IPS-18a (cell line): Measurements from ENCODE around the gene ARHGAP30.
"Not testable (repeated sequence)": the region's sequence is repeated elsewhere in the genome, so short reads cannot be mapped to it uniquely, and the experiment has no call there.

ENCODE experiments used
- H3K27ac ChIP-seq: one replicate; pipeline ENCODE4 v1.5.1; 2013; ENCODE audit warnings: low read length
- H3K27me3 ChIP-seq: one replicate; pipeline ENCODE4 v1.6.1; 2013; ENCODE audit warnings: mild to moderate bottlenecking, low read length; ENCODE audit not compliant: control insufficient read depth, insufficient read depth
- H3K36me3 ChIP-seq: one replicate; pipeline ENCODE4 v1.6.1; 2013; ENCODE audit warnings: low read depth, low read length; ENCODE audit not compliant: control insufficient read depth
- H3K4me1 ChIP-seq: one replicate; pipeline ENCODE4 v1.6.1; 2013; ENCODE audit warnings: low read depth, low read length; ENCODE audit not compliant: control insufficient read depth
- H3K4me3 ChIP-seq: one replicate; pipeline ENCODE4 v1.5.1; 2013; ENCODE audit warnings: low read length
- H3K9ac ChIP-seq: one replicate; pipeline ENCODE4 v1.6.1; 2013; ENCODE audit warnings: mild to moderate bottlenecking, low read length, moderate library complexity
- H3K9me3 ChIP-seq: one replicate; pipeline ENCODE4 v1.6.1; 2013; ENCODE audit warnings: low read depth, low read length; ENCODE audit not compliant: control insufficient read depth

The ARHGAP30 gene

GRCh38 chr1:161069731-161070270, at the start of gene ARHGAP30:
Gene ARHGAP30, minus strand, starts transcription at chr1:161069891. Its CDS starts 267 bp downstream, at chr1:161069624.
- H3K9ac ChIP-seq = no peak within 1 kb of the TSS
- H3K4me1 ChIP-seq = no peaks in the 10 kb centered on the region
- H3K27ac ChIP-seq = no peak within 1 kb of the TSS
- no peaks in the 10 kb centered on the region for H3K36me3 ChIP-seq
- H3K27me3 ChIP-seq = no peaks in the 10 kb centered on the region
- H3K4me3 ChIP-seq = no peak within 1 kb of the TSS
- H3K9me3 ChIP-seq = no peaks in the 10 kb centered on the region

- Histone ChIP-seq H3K9me3 (no peaks in the 10 kb centered on the region), H3K27ac (peak within 1 kb of the TSS; percentile 6), H3K4me1 (peaks cover 11% of the 10 kb centered on the region), H3K4me3 (peak within 1 kb of the TSS; percentile 80), H3K36me3 (peaks cover 32% of the 10 kb centered on the region), H3K27me3 (no peaks in the 10 kb centered on the region), H3K9ac (peak within 1 kb of the TSS; percentile 54)
Measured at GRCh38 chr1:161117759-161118581, 48.3 kb upstream of the ARHGAP30 start, which contains the start of the genes NIT1 and PFDN2. Gene NIT1, plus strand, starts transcription at chr1:161118105. Its CDS starts 72 bp downstream, at chr1:161118177. Gene PFDN2, minus strand, starts transcription at chr1:161118037. Its CDS starts 11 bp downstream, at chr1:161118026.

GRCh38 chr1:161115961-161116360, 46.3 kb upstream of the ARHGAP30 start:
- Histone ChIP-seq H3K4me1 (peaks cover 11% of the 10 kb centered on the region), H3K36me3 (peaks cover 12% of the 10 kb centered on the region)
- not testable (repeated sequence) for H3K9ac ChIP-seq, H3K4me3 ChIP-seq, H3K27ac ChIP-seq, H3K27me3 ChIP-seq, H3K9me3 ChIP-seq

GRCh38 chr1:161115132-161115711, 45.5 kb upstream of the ARHGAP30 start:
- peaks cover 4% of the 10 kb centered on the region for H3K36me3 ChIP-seq
- no peaks in the 10 kb centered on the region for H3K9me3 ChIP-seq
- no peak overlapping the region for H3K27ac ChIP-seq
- peaks cover 11% of the 10 kb centered on the region for H3K4me1 ChIP-seq
- no peak overlapping the region for H3K4me3 ChIP-seq
- H3K9ac ChIP-seq = no peak overlapping the region
- no peaks in the 10 kb centered on the region for H3K27me3 ChIP-seq

- H3K4me1 ChIP-seq = peaks cover 10% of the 10 kb centered on the region
- H3K27ac ChIP-seq = no peak overlapping the region
- H3K4me3 ChIP-seq = no peak overlapping the region
- H3K36me3 ChIP-seq = no peaks in the 10 kb centered on the region
- H3K9me3 ChIP-seq = no peaks in the 10 kb centered on the region
- H3K27me3 ChIP-seq = no peaks in the 10 kb centered on the region
- no peak overlapping the region for H3K9ac ChIP-seq
Measured at GRCh38 chr1:161114556-161114955, 44.9 kb upstream of the ARHGAP30 start.

- H3K27ac ChIP-seq = no peak overlapping the region
Measured at GRCh38 chr1:161113915-161114314, 44.2 kb upstream of the ARHGAP30 start.

GRCh38 chr1:161111527-161111926, 41.8 kb upstream of the ARHGAP30 start:
- Histone ChIP-seq H3K9ac (no peak overlapping the region), H3K27ac (no peak overlapping the region), H3K36me3 (no peaks in the 10 kb centered on the region), H3K27me3 (no peaks in the 10 kb centered on the region), H3K4me3 (no peak overlapping the region), H3K4me1 (no peaks in the 10 kb centered on the region), H3K9me3 (no peaks in the 10 kb centered on the region)

More at GRCh38 chr1:161113915-161114314, 44.2 kb upstream of the ARHGAP30 start:
- no peak overlapping the region for H3K4me3 ChIP-seq
- H3K9ac ChIP-seq = no peak overlapping the region
- peaks cover 4% of the 10 kb centered on the region for H3K4me1 ChIP-seq
- no peaks in the 10 kb centered on the region for H3K9me3 ChIP-seq
- no peaks in the 10 kb centered on the region for H3K36me3 ChIP-seq
- H3K27me3 ChIP-seq = no peaks in the 10 kb centered on the region

GRCh38 chr1:161111117-161111516, 41.4 kb upstream of the ARHGAP30 start:
- Histone ChIP-seq H3K36me3 (no peaks in the 10 kb centered on the region), H3K4me3 (no peak overlapping the region), H3K4me1 (no peaks in the 10 kb centered on the region), H3K9me3 (no peaks in the 10 kb centered on the region), H3K27ac (no peak overlapping the region), H3K9ac (no peak overlapping the region), H3K27me3 (no peaks in the 10 kb centered on the region)

GRCh38 chr1:161106431-161106830, 36.7 kb upstream of the ARHGAP30 start:
- Histone ChIP-seq H3K27ac (no peak overlapping the region), H3K36me3 (peaks cover 8% of the 10 kb centered on the region), H3K27me3 (no peaks in the 10 kb centered on the region), H3K4me3 (no peak overlapping the region), H3K9me3 (no peaks in the 10 kb centered on the region), H3K4me1 (no peaks in the 10 kb centered on the region), H3K9ac (no peak overlapping the region)

- Histone ChIP-seq H3K27ac (no peak overlapping the region), H3K4me1 (no peaks in the 10 kb centered on the region), H3K9ac (no peak overlapping the region), H3K27me3 (no peaks in the 10 kb centered on the region), H3K36me3 (peaks cover 15% of the 10 kb centered on the region), H3K9me3 (no peaks in the 10 kb centered on the region), H3K4me3 (no peak overlapping the region)
Measured at GRCh38 chr1:161100556-161100955, 30.9 kb upstream of the ARHGAP30 start.

- H3K27me3 ChIP-seq = no peaks in the 10 kb centered on the region
- peak overlapping the region; percentile 72 for H3K9ac ChIP-seq
- peak overlapping the region; percentile 70 for H3K4me3 ChIP-seq
- H3K9me3 ChIP-seq = no peaks in the 10 kb centered on the region
- no peak overlapping the region for H3K27ac ChIP-seq
- no peaks in the 10 kb centered on the region for H3K4me1 ChIP-seq
- H3K36me3 ChIP-seq = peaks cover 15% of the 10 kb centered on the region
Measured at GRCh38 chr1:161099090-161099802, 29.6 kb upstream of the ARHGAP30 start.
